HepG2 (cell line): ENCODE data around the gene HCN4. TPM values are rescaled to one million over a fixed set of nuclear protein-coding genes. Genes with fewer than 3 reads are reported as not detected.

ENCODE experiments used
- ATAC-seq: fragments of 200-7000 bp; cut with Tn5 transposase; 3 replicates; pipeline ENCODE4 v1.9.1; 2020; ENCODE audit warnings: mild to moderate bottlenecking, moderate library complexity
- BruUV-seq: library from RNA; stranded (reverse); fragments of 400-500 nt; replicated peaks from 2 replicates; lab custom pipeline; 2021; lab: Mats Ljungman, UMichigan
- CTCF ChIA-PET: fragments of 300-600 bp; formaldehyde crosslinking; extraction: SDS; loops from one replicate; lab custom pipeline; 2021; ENCODE audit warnings: low total read pairs, inconsistent platforms, low intra/inter-chr PET ratio; lab: Yijun Ruan, JAX
- POLR2A ChIA-PET: fragments of 350-600 bp; sonication (Branson Sonifier 250); formaldehyde crosslinking; loops from one replicate; lab custom pipeline; 2020; ENCODE audit warnings: antibody characterized with exemption, inconsistent platforms; lab: Yijun Ruan, JAX
- DNase-seq: peaks from one replicate; pipeline ENCODE4 v3.0.0-alpha.2; 2015; ENCODE audit warnings: low spot score
- FAIRE-seq: peaks from 3 replicates; lab custom pipeline; 2011; peaks lifted over from hg19 to GRCh38; lab: Jason Lieb, UNC
- H2AFZ ChIP-seq: one replicate; pipeline ENCODE4 v1.6.1; 2011; ENCODE audit warnings: low read length, inconsistent platforms
- H3K27ac ChIP-seq: fragments of 300-600 bp; 3 replicates; pipeline ENCODE4 v1.8.0; 2011; ENCODE audit warnings: mixed run types, mild to moderate bottlenecking, mixed read lengths, low read length, inconsistent platforms; ENCODE audit not compliant: insufficient read depth; ENCODE audit errors: extremely low read length
- H3K27me3 ChIP-seq, 2 experiments: fragments of 200-600 bp in 1 of 2; 2 replicates in 1 of 2; 3 replicates in 1 of 2; pipeline versions ENCODE4 v1.6.0 to v1.8.0; 2011; ENCODE audit warnings: low read length in 2 of 2, mild to moderate bottlenecking in 2 of 2, moderate library complexity in 2 of 2, inconsistent platforms in 1 of 2; ENCODE audit not compliant: insufficient read depth in 2 of 2, control insufficient read depth in 1 of 2
- H3K36me3 ChIP-seq, 2 experiments: fragments of 200-600 bp in 1 of 2; replicated peaks in 1 of 2; 2 replicates in 1 of 2; 3 replicates in 1 of 2; pipeline versions ENCODE4 v1.5.1 to v1.8.0; 2011; ENCODE audit warnings: low read length in 2 of 2, inconsistent platforms in 1 of 2; ENCODE audit not compliant: insufficient read depth in 2 of 2, control insufficient read depth in 1 of 2
- H3K4me1 ChIP-seq: 2 replicates; pipeline ENCODE4 v1.5.1; 2012; ENCODE audit warnings: low read length, inconsistent platforms; ENCODE audit not compliant: insufficient read depth
- H3K4me2 ChIP-seq: 2 replicates; pipeline ENCODE4 v1.6.0; 2011; ENCODE audit warnings: low read depth, low read length, inconsistent platforms
- H3K4me3 ChIP-seq, 3 experiments: fragments of 200-600 bp in 1 of 3; sonication (generic), shearing (Covaris generic) in 1 of 3; replicated peaks in 1 of 3; 2 replicates each; pipeline ENCODE4 v1.5.1; 2011 to 2016; ENCODE audit warnings: low read length in 3 of 3, inconsistent platforms in 2 of 3, low read depth in 2 of 3, mild to moderate bottlenecking in 2 of 3, control low read depth in 1 of 3, mixed read lengths in 1 of 3; ENCODE audit not compliant: insufficient read depth in 1 of 3
- H3K79me2 ChIP-seq: one replicate; pipeline ENCODE4 v1.6.1; 2011; ENCODE audit warnings: low read length, inconsistent platforms; ENCODE audit not compliant: insufficient read depth
- H3K9ac ChIP-seq: 2 replicates; pipeline ENCODE4 v1.6.0; 2011; ENCODE audit warnings: mild to moderate bottlenecking, low read depth, low read length, inconsistent platforms; ENCODE audit not compliant: insufficient read depth
- H3K9me3 ChIP-seq: 2 replicates; pipeline ENCODE4 v1.5.1; 2012; ENCODE audit warnings: mild to moderate bottlenecking, low read length
- H4K20me1 ChIP-seq: 2 replicates; pipeline ENCODE4 v1.6.0; 2011; ENCODE audit warnings: inconsistent platforms, mild to moderate bottlenecking, low read length, moderate library complexity; ENCODE audit not compliant: insufficient read depth
- CEBPB ChIP-seq: IDR thresholded peaks from 2 replicates; pipeline ENCODE4 v1.6.1; 2011; ENCODE audit warnings: low read depth, low read length, improper control_type of control experiment, borderline replicate concordance
- CENPX ChIP-seq: sonication (generic); formaldehyde crosslinking; IDR thresholded peaks from 2 replicates; pipeline ENCODE4 v1.9.0; 2021; ENCODE audit warnings: mild to moderate bottlenecking, missing genetic modification reagents, moderate library complexity
- LRRFIP1 ChIP-seq: sonication (generic); formaldehyde crosslinking; conservative IDR thresholded peaks from 2 replicates; pipeline ENCODE4 v1.4.0; 2020; ENCODE audit warnings: missing genetic modification reagents
- RELA ChIP-seq: sonication (generic); formaldehyde crosslinking; IDR thresholded peaks from 2 replicates; pipeline ENCODE4 v1.4.0; 2020; ENCODE audit warnings: missing genetic modification reagents
- ZC3H4 ChIP-seq: sonication (generic); formaldehyde crosslinking; IDR thresholded peaks from 2 replicates; pipeline ENCODE4 v1.4.0; 2020; ENCODE audit warnings: missing genetic modification reagents, borderline replicate concordance
- ZNF282 ChIP-seq: fragments of 450-650 bp; IDR thresholded peaks from 2 replicates; pipeline ENCODE4 v1.6.1; 2018; ENCODE audit not compliant: partially characterized antibody
- ZNF460 ChIP-seq: sonication (generic); formaldehyde crosslinking; IDR thresholded peaks from 2 replicates; pipeline ENCODE4 v1.5.1; 2020; ENCODE audit warnings: missing genetic modification reagents, mild to moderate bottlenecking, borderline replicate concordance
- ZNF878 ChIP-seq: sonication (generic); formaldehyde crosslinking; IDR thresholded peaks from 2 replicates; pipeline ENCODE4 v1.8.1; 2023; ENCODE audit warnings: mild to moderate bottlenecking, missing genetic modification reagents, moderate library complexity
- WGBS: methylation state at CpG from one replicate; pipeline ENCODE4 v1.1.6; 2017; ENCODE audit warnings: low lambda C conversion rate; 5-methylcytosine and 5-hydroxymethylcytosine counted together
- in situ Hi-C: cut with HindIII; loops from 2 replicates; pipeline ENCODE4 v1.10.0; 2017; ENCODE audit warnings: low pct_unique_long_range_greater_than_20kb; ENCODE audit not compliant: extremely low pct_ligation_motif_present
- intact Hi-C: fragments of 100-400 bp; cut with micrococcal nuclease; formaldehyde crosslinking; loops from one replicate; pipeline ENCODE4 v1.10.0; 2022; ENCODE audit not compliant: unreplicated experiment
- polyA plus RNA-seq, 8 experiments: library from polyadenylated mRNA; depleted of rRNA in 3 of 8; stranded (reverse) in 7 of 8; unstranded in 1 of 8; fragments of >200 nt; fragmentation: Illumina TruSeq in 4 of 8; extraction: Trizol in 4 of 8; gene quantifications; 2 replicates each; pipeline versions ENCODE4 v1.2.1 to v1.2.3, GENCODE V29; 2011 to 2016; ENCODE audit warnings: low read depth in 4 of 8, missing spikeins in 1 of 8, mixed read lengths in 1 of 8; ENCODE audit not compliant: insufficient read depth in 1 of 8
- total RNA-seq, 5 experiments: library from RNA; depleted of rRNA; stranded (reverse); fragments of >200 nt; fragmentation: Illumina TruSeq; extraction: Trizol; gene quantifications; 2 replicates each; pipeline ENCODE4 v1.2.3, GENCODE V29; 2016; ENCODE audit warnings: low read depth in 1 of 5
- TF ChIP-seq, protein P1 (sequence below): IDR thresholded peaks from 2 replicates; pipeline ENCODE4 v1.4.0; 2020; ENCODE audit warnings: mild to moderate bottlenecking, missing genetic modification reagents

Gene HCN4
- total and polyA plus RNA-seq, 2 of the 13 experiments (the other 11 are each of a cell fraction or from before 2014, with no cell fraction given): not detected

DNA sequence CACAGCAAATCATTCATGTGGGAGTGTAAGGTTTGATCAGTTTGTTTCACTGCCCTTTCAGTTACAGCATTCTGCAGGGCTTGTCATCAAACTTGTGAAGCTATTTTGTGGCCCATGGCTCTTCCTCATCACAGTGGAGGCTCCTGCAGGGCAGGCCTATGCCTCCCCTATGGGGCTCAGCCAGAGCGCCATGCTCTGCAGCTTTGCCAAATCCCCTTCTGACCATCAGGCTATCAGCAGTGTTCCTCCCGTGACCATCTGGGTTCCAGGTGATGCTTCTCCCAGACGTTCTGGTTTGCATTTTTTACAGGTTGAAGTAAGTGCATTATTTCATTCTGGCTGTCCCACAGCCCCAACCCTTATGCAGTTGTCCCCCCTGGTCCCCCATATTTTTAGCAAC lies 46.1 kb upstream of the HCN4 start:
- ChIA-PET CTCF (no interaction called here), POLR2A (no interaction called here)
- ATAC-seq (no peak), FAIRE-seq (no peak), DNase-seq (no peak)
- no peak overlapping the region for H3K4me3 ChIP-seq
- no peak for TF ChIP-seq RELA (CRISPR knock-in tag)
- no peak for TF ChIP-seq ZNF460 (CRISPR knock-in tag)
- TF ChIP-seq, protein P1, sequence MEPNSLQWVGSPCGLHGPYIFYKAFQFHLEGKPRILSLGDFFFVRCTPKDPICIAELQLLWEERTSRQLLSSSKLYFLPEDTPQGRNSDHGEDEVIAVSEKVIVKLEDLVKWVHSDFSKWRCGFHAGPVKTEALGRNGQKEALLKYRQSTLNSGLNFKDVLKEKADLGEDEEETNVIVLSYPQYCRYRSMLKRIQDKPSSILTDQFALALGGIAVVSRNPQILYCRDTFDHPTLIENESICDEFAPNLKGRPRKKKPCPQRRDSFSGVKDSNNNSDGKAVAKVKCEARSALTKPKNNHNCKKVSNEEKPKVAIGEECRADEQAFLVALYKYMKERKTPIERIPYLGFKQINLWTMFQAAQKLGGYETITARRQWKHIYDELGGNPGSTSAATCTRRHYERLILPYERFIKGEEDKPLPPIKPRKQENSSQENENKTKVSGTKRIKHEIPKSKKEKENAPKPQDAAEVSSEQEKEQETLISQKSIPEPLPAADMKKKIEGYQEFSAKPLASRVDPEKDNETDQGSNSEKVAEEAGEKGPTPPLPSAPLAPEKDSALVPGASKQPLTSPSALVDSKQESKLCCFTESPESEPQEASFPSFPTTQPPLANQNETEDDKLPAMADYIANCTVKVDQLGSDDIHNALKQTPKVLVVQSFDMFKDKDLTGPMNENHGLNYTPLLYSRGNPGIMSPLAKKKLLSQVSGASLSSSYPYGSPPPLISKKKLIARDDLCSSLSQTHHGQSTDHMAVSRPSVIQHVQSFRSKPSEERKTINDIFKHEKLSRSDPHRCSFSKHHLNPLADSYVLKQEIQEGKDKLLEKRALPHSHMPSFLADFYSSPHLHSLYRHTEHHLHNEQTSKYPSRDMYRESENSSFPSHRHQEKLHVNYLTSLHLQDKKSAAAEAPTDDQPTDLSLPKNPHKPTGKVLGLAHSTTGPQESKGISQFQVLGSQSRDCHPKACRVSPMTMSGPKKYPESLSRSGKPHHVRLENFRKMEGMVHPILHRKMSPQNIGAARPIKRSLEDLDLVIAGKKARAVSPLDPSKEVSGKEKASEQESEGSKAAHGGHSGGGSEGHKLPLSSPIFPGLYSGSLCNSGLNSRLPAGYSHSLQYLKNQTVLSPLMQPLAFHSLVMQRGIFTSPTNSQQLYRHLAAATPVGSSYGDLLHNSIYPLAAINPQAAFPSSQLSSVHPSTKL (CRISPR knock-in tag): no peak
- TF ChIP-seq CENPX (CRISPR knock-in tag): no peak
- TF ChIP-seq ZNF878: no peak
- H3K9ac ChIP-seq: no peak overlapping the region
- H4K20me1 ChIP-seq: no peaks in the 10 kb centered on the region
- H3K4me1 ChIP-seq: no peaks in the 10 kb centered on the region
- in situ Hi-C loops (no loop called here), intact Hi-C loops (no loop called here)
- H3K4me2 ChIP-seq: no peak overlapping the region
- no peak overlapping the region for H3K27ac ChIP-seq
- no peaks in the 10 kb centered on the region for H3K9me3 ChIP-seq
- H2AFZ ChIP-seq: no peak overlapping the region
- no TSS peak for BruUV-seq
- WGBS: 13% methylated on average over 3 of the region's 3 CpGs
- no peaks in the 10 kb centered on the region for H3K79me2 ChIP-seq
- no peaks in the 10 kb centered on the region for H3K36me3 ChIP-seq
- H3K27me3 ChIP-seq: 0 out of 5 replicates have a peak, but pooled peaks cover 0 to 4% of the 10 kb centered on the region in 2 experiments

- BruUV-seq: no TSS peak
- DNase-seq (no peak), ATAC-seq (no peak), FAIRE-seq (no peak)
- TF ChIP-seq LRRFIP1 (no peak), ZNF282 (no peak), ZC3H4 (CRISPR knock-in tag) (no peak), CEBPB (no peak)
- in situ Hi-C loops (no loop called here), intact Hi-C loops (no loop called here)
- POLR2A ChIA-PET: no interaction called here
- H3K27me3 ChIP-seq: 0 out of 5 replicates have a peak, but pooled peaks cover 0 to 3% of the 10 kb centered on the region in 2 experiments
- H3K27ac ChIP-seq: no peak overlapping the region
- CTCF ChIA-PET: no interaction called here
- no peak overlapping the region for H3K9ac ChIP-seq
- no peaks in the 10 kb centered on the region for H3K4me1 ChIP-seq
- H3K36me3 ChIP-seq: no peaks in the 10 kb centered on the region
- no peaks in the 10 kb centered on the region for H4K20me1 ChIP-seq
- no peak overlapping the region for H2AFZ ChIP-seq
- no peak overlapping the region for H3K4me2 ChIP-seq
- no peaks in the 10 kb centered on the region for H3K9me3 ChIP-seq
- H3K4me3 ChIP-seq: no peak overlapping the region
- no peaks in the 10 kb centered on the region for H3K79me2 ChIP-seq
Observed at GRCh38 chr15:73403171-73403570, 34.4 kb upstream of the HCN4 start.
